K562 (cell line): ENCODE data around the gene ALKBH4. TPM values are rescaled to one million over a fixed set of nuclear protein-coding genes. Genes with fewer than 3 reads are reported as not detected.
A peak's percentile ranks its signal among the peaks of the same experiment; 100 is the strongest.

ENCODE experiments used
- CCNT2 ChIP-seq: IDR thresholded peaks from 2 replicates; pipeline ENCODE4 v1.6.1; 2011; ENCODE audit warnings: borderline replicate concordance, low read depth, mild to moderate bottlenecking, moderate library complexity, mixed read lengths, low read length; ENCODE audit not compliant: insufficient read length; ENCODE audit errors: extremely low read depth
- CTCFL ChIP-seq: IDR thresholded peaks from 2 replicates; pipeline ENCODE4 v1.6.1; 2011; ENCODE audit warnings: borderline replicate concordance, low read depth, mild to moderate bottlenecking, moderate library complexity, low read length; ENCODE audit not compliant: insufficient read depth, poor library complexity, severe bottlenecking
- CXXC5 ChIP-seq: fragments of 250-450 bp; sonication (Bioruptor Pico); IDR thresholded peaks from 2 replicates; pipeline ENCODE4 v1.8.0; 2022; ENCODE audit warnings: inconsistent platforms, mild to moderate bottlenecking, moderate library complexity
- DDX20 ChIP-seq: fragments of 450-650 bp; IDR thresholded peaks from 2 replicates; pipeline ENCODE4 v1.6.1; 2016; ENCODE audit warnings: missing genetic modification characterization, low read depth, mild to moderate bottlenecking, missing compliant biosample characterization, moderate library complexity
- E2F4 ChIP-seq: sonication (generic); formaldehyde crosslinking; IDR thresholded peaks from 2 replicates; pipeline ENCODE4 v1.8.0; 2022; ENCODE audit warnings: mild to moderate bottlenecking, low read depth, missing genetic modification reagents
- HLTF ChIP-seq: fragments of 450-650 bp; IDR thresholded peaks from 2 replicates; pipeline ENCODE4 v1.6.1; 2016
- KDM1A ChIP-seq, 2 experiments: fragments of 450-650 bp; IDR thresholded peaks; 2 replicates each; pipeline ENCODE4 v1.6.1; 2016; ENCODE audit warnings: mild to moderate bottlenecking in 2 of 2
- KLF10 ChIP-seq: fragments of 250-450 bp; sonication (Bioruptor Pico); IDR thresholded peaks from 2 replicates; pipeline ENCODE4 v1.6.1; 2021; ENCODE audit warnings: matching md5 sums
- MBD1 ChIP-seq: fragments of 250-450 bp; sonication (Bioruptor Pico); IDR thresholded peaks from 2 replicates; pipeline ENCODE4 v1.8.0; 2022; ENCODE audit warnings: inconsistent platforms
- MED1 ChIP-seq: sonication (generic); formaldehyde crosslinking; IDR thresholded peaks from 2 replicates; pipeline ENCODE4 v1.8.1; 2023; ENCODE audit warnings: missing genetic modification reagents, borderline replicate concordance
- MEIS2 ChIP-seq: fragments of 450-650 bp; IDR thresholded peaks from 2 replicates; pipeline ENCODE4 v1.6.1; 2014; ENCODE audit warnings: mild to moderate bottlenecking; ENCODE audit not compliant: partially characterized antibody
- NCOA2 ChIP-seq, 2 experiments: fragments of 450-650 bp; IDR thresholded peaks; 2 replicates each; pipeline ENCODE4 v1.6.1; 2018; ENCODE audit warnings: mild to moderate bottlenecking in 2 of 2, moderate library complexity in 1 of 2; ENCODE audit not compliant: partially characterized antibody in 2 of 2
- PCBP2 ChIP-seq: fragments of 200-400 bp; formaldehyde crosslinking; IDR thresholded peaks from 2 replicates; pipeline ENCODE4 v1.6.1; 2018; ENCODE audit warnings: low read length, low read depth, mild to moderate bottlenecking, moderate library complexity; ENCODE audit not compliant: poor library complexity, severe bottlenecking
- PYGO2 ChIP-seq: fragments of 450-650 bp; IDR thresholded peaks from 2 replicates; pipeline ENCODE4 v1.6.1; 2016; ENCODE audit warnings: mild to moderate bottlenecking, missing genetic modification characterization, moderate library complexity, missing compliant biosample characterization
- SREBF2 ChIP-seq: sonication (generic); formaldehyde crosslinking; IDR thresholded peaks from 2 replicates; pipeline ENCODE4 v1.4.0; 2020; ENCODE audit warnings: mild to moderate bottlenecking, missing genetic modification reagents
- TARDBP ChIP-seq: fragments of 450-650 bp; IDR thresholded peaks from 2 replicates; pipeline ENCODE4 v1.6.1; 2016
- ZNF143 ChIP-seq: sonication (generic); formaldehyde crosslinking; IDR thresholded peaks from 2 replicates; pipeline ENCODE4 v1.9.0; 2022; ENCODE audit warnings: mild to moderate bottlenecking, missing genetic modification reagents
- ZNF24 ChIP-seq: fragments of 450-650 bp; IDR thresholded peaks from 2 replicates; pipeline ENCODE4 v1.6.1; 2016
- ZNF282 ChIP-seq: sonication (generic); formaldehyde crosslinking; IDR thresholded peaks from 2 replicates; pipeline ENCODE4 v1.8.1; 2023; ENCODE audit warnings: missing genetic modification reagents
- ZNF507 ChIP-seq: conservative IDR thresholded peaks from 2 replicates; pipeline ENCODE4 v1.6.1; 2017; ENCODE audit warnings: missing genetic modification characterization, missing compliant biosample characterization
- polyA plus RNA-seq, 8 experiments: library from polyadenylated mRNA; depleted of rRNA in 4 of 8; stranded (reverse) in 5 of 8; unstranded in 3 of 8; fragments of >200 nt; fragmentation: Nextera tagmentation in 2 of 8; fragmentation: Illumina TruSeq in 1 of 8; extraction: Ambion mirVana in 2 of 8; extraction: Trizol in 1 of 8; gene quantifications; 2 replicates each; pipeline versions ENCODE4 v1.2.1 to v1.2.3, GENCODE V29; 2011 to 2014; ENCODE audit warnings: inconsistent platforms in 1 of 8, missing spikeins in 1 of 8
- total RNA-seq, 7 experiments: library from RNA; depleted of rRNA in 6 of 7; stranded (reverse); fragments of >200 nt in 6 of 7; fragmentation: Illumina TruSeq in 2 of 7; extraction: Trizol in 2 of 7; gene quantifications; 2 replicates each; pipeline versions ENCODE4 v1.2.1 to v1.2.3, GENCODE V29; 2011 to 2021; ENCODE audit warnings: low replicate concordance in 1 of 7
- TF ChIP-seq, protein P1 (sequence below): fragments of 450-650 bp; IDR thresholded peaks from 2 replicates; pipeline ENCODE4 v1.6.1; 2018; ENCODE audit warnings: mild to moderate bottlenecking, low read depth; ENCODE audit not compliant: partially characterized antibody

The ALKBH4 gene
- total and polyA plus RNA-seq, 9 of the 15 experiments (the other 6 are each of a cell fraction or from before 2014, with no cell fraction given), result 4.6 to 21.4 (median 11.8) TPM

DNA sequence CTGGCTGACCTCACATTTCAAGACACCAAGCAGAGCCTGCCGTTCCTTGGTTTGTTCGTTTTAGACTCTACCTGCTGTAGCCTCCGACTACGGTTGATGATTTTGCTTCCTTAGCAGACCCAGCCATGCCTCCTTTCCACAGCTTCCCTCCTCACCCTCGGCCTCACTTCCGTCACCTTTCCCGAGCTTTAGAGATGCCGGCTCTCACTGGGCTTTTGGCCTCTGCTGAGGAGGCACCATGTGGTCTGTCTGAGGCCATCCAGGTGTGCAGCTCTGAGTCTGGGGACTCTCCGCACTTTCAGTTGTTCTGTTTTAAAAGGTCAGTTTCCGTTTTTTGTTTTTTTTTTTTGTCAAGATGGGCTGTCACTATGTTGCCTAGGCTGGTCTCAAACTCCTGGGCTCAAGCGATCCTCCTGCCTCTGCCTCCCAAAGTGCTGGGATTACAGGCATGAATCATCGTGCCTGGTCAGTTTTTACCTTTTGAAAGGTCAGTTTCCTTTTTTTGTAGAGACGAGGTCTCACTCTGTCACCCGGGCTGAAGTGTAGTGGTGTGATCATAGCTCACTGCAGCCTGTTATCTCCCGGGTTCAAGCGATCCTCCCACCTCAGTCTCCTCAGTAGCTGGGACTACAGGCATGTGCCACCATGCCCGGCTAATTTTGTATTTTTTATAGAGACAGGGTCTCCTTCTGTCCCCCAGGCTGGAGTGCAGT, 19.5 kb downstream of the ALKBH4 start (continued):
- TF ChIP-seq CCNT2 (no peak), KDM1A (IDR thresholded peaks at IDR 0.05) (0 out of 4 replicates have a peak, but pooled peaks of 1 of the 2 experiments have one; percentile 20), MED1 (CRISPR knock-in tag) (no peak), TARDBP (no peak), PCBP2 (no peak), MBD1 (CRISPR knock-in tag) (no peak), HLTF (no peak), ZNF507 (tag) (no peak), MEIS2 (peak; percentile 53), CXXC5 (CRISPR knock-in tag) (no peak), E2F4 (CRISPR knock-in tag) (no peak), ZNF143 (CRISPR knock-in tag) (no peak), NCOA2 (IDR thresholded peaks at IDR 0.05; ENCODE audit: partially characterized antibody in 2 of 2) (no peak), SREBF2 (CRISPR knock-in tag) (no peak), PYGO2 (tag) (no peak), ZNF24 (no peak), DDX20 (tag) (no peak), KLF10 (CRISPR knock-in tag) (no peak), CTCFL (no peak), ZNF282 (CRISPR knock-in tag) (no peak)
- TF ChIP-seq, protein P1, sequence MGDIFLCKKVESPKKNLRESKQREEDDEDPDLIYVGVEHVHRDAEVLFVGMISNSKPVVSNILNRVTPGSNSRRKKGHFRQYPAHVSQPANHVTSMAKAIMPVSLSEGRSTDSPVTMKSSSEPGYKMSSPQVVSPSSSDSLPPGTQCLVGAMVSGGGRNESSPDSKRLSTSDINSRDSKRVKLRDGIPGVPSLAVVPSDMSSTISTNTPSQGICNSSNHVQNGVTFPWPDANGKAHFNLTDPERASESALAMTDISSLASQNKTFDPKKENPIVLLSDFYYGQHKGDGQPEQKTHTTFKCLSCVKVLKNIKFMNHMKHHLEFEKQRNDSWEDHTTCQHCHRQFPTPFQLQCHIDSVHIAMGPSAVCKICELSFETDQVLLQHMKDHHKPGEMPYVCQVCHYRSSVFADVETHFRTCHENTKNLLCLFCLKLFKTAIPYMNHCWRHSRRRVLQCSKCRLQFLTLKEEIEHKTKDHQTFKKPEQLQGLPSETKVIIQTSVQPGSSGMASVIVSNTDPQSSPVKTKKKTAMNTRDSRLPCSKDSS, result no peak
